Muscle layer of duodenum (tissue), 2 donors: ENCODE data around the gene ACOT11.

ENCODE experiments used
- H3K27ac ChIP-seq: one replicate; pipeline ENCODE4 v1.7.0; 2013; ENCODE audit warnings: mild to moderate bottlenecking, low read length
- H3K27me3 ChIP-seq: one replicate; pipeline ENCODE4 v1.7.0; 2013; ENCODE audit warnings: low read depth, mild to moderate bottlenecking, control low read depth, low read length
- H3K36me3 ChIP-seq, 2 donors: one replicate each; pipeline ENCODE4 v1.7.0; 2013; ENCODE audit warnings: low read length in 2 of 2, control low read depth in 1 of 2, mild to moderate bottlenecking in 1 of 2; ENCODE audit not compliant: insufficient read depth in 2 of 2, control insufficient read depth in 1 of 2
- H3K4me1 ChIP-seq, 2 donors: one replicate each; pipeline ENCODE4 v1.7.0; 2013; ENCODE audit warnings: low read length in 2 of 2, mild to moderate bottlenecking in 2 of 2, control low read depth in 1 of 2, moderate library complexity in 1 of 2; ENCODE audit not compliant: insufficient read depth in 2 of 2, control insufficient read depth in 1 of 2
- H3K4me3 ChIP-seq, 2 donors: one replicate each; pipeline ENCODE4 v1.7.0; 2013; ENCODE audit warnings: low read length in 2 of 2, low read depth in 1 of 2, mild to moderate bottlenecking in 1 of 2
- H3K9me3 ChIP-seq, 2 donors: one replicate each; pipeline ENCODE4 v1.7.0; 2013; ENCODE audit warnings: low read length in 2 of 2, control low read depth in 1 of 2, mild to moderate bottlenecking in 1 of 2; ENCODE audit not compliant: control insufficient read depth in 1 of 2
- donor health status: healthy.

ACOT11 gene

DNA sequence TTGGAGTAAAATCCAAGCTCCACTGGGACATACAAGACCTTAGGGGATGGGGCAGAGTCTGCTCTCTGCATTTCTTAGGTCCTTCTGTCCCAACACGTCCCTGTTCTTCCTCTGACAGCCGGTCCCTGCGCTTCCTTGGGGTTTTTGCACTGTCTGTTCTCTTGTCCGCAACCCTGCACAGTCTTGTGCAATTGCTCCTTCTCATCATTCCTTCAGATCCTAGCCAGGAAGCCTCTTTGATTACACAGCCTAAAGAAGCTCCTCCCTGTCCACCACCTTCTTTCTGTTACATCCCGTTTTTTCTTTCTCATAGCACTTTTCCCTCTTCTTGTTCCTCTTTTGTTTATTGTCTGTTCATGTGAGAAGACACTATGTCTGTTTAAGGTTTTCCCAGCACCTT is 19.9 kb downstream of the ACOT11 start:
- Histone ChIP-seq H3K4me1 (peaks cover 0 to 11% of the 10 kb centered on the region in 2 donors), H3K9me3 (no peaks in the 10 kb centered on the region), H3K36me3 (no peaks in the 10 kb centered on the region), H3K27ac (no peak overlapping the region), H3K4me3 (no peak overlapping the region), H3K27me3 (no peaks in the 10 kb centered on the region)

DNA sequence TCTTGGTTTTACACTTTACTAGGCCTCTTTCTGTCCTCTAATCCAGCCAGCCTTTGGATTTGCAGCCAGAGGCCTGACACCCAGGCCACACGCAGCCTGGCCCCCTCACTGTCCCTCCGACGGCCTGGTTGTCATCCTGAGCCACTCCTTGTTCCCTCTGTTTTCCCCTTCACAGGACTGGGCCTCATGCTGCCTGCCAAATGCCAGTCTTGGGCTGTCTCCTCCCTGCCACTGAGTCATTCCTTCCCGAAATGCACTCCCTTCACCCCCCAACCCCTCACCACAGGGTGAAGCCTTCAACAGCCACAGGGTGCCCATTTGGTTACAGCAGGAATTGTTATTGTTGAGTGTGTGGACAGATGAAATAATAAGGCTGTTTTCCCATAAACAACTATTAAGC is 21.3 kb downstream of the ACOT11 start:
- H3K4me1 ChIP-seq, result peaks cover 0 to 11% of the 10 kb centered on the region in 2 donors
- H3K27ac ChIP-seq, result no peak overlapping the region

DNA sequence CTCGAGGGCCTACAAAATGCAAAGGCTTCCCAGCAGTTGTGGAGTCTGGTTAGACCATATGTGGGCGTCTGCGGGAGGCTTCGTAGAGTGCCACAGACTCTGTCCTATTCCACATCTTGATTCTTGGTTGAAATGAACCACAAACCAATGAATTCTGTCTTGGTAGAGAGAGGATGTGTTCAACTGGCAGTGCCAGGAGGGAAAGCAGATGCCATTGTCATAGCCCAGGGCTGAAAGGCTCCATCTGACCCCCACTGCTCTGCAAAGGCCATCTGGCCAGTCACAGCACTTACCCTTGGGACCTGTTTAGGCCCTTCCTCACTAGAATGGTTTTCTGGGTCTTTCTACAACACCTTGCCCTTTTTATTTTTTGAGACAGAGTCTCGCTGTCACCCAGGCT is 22.1 kb downstream of the ACOT11 start:
- Histone ChIP-seq H3K4me3 (no peak overlapping the region), H3K27ac (no peak overlapping the region), H3K9me3 (no peaks in the 10 kb centered on the region), H3K27me3 (no peaks in the 10 kb centered on the region), H3K36me3 (no peaks in the 10 kb centered on the region), H3K4me1 (peaks cover 0 to 11% of the 10 kb centered on the region in 2 donors)

More for the DNA sequence above, 21.3 kb downstream of the ACOT11 start:
- H3K27me3 ChIP-seq, result no peaks in the 10 kb centered on the region
- H3K4me3 ChIP-seq, result no peak overlapping the region
- no peaks in the 10 kb centered on the region for H3K9me3 ChIP-seq
- H3K36me3 ChIP-seq, result no peaks in the 10 kb centered on the region

DNA sequence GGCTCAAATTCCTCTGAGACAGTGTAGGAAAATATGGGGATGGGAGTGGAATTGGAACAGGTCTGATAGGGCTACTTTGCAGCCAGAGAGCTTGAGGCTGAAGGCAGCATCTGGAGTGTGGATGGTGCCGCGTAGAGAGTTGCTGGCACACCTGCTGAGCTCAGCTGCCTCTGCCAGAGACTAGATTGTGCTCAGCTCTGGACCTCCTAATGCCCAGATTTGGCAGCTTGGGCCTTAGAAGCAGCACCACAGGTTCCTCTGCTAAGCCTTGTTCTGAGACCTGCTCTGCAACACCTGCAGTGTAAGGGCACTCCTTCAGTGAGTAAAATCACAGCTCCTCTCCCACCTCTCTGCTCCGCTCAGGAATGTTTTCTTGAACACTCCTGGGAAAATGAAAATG is 23.3 kb downstream of the ACOT11 start:
- H3K27ac ChIP-seq, result no peak overlapping the region
- H3K27me3 ChIP-seq, result no peaks in the 10 kb centered on the region
- no peaks in the 10 kb centered on the region for H3K9me3 ChIP-seq
- H3K4me3 ChIP-seq, result no peak overlapping the region
- no peaks in the 10 kb centered on the region for H3K36me3 ChIP-seq
- H3K4me1 ChIP-seq, result peaks cover 0 to 11% of the 10 kb centered on the region in 2 donors

DNA sequence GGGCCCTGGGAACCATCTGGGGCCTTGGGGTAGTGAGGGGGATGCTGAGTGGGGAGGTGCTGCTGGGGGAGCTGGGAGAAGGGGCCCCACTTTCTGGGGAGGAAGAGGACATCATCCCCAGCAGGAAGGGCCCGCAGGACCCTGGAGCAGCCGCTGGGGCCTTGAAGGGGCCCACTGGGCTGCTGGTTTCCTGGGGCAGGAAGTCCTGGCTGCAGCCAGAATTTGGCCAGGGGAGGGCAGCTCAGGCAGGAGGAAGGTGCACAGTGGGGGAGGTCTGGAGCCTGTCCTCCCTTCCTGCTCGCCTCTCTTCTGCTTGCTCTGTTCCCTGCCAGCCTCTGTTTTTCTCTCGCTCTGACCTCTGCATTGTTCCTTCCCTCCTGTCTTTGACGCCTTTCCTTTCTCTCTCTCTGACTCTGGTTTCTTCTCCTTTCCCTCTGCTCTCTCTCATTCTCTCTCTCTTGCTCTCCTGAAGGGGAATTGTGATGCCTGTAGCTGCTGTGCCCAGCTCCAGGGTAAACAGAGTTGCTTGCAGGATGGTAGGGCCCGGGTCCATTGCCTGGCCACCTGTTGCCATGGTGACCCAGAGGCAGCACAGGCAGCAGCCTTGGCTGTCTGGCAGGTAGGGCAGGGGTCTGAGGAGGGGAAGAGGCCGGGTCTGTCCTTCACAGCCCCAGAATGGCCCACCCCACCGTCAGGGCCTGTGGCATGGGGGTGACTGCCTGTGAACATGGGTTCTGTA is 23.9 kb downstream of the ACOT11 start:
- peaks cover 0 to 11% of the 10 kb centered on the region in 2 donors for H3K4me1 ChIP-seq
- no peak overlapping the region for H3K27ac ChIP-seq
- H3K4me3 ChIP-seq, result no peak overlapping the region
- no peaks in the 10 kb centered on the region for H3K36me3 ChIP-seq
- H3K27me3 ChIP-seq, result no peaks in the 10 kb centered on the region
- H3K9me3 ChIP-seq, result no peaks in the 10 kb centered on the region

DNA sequence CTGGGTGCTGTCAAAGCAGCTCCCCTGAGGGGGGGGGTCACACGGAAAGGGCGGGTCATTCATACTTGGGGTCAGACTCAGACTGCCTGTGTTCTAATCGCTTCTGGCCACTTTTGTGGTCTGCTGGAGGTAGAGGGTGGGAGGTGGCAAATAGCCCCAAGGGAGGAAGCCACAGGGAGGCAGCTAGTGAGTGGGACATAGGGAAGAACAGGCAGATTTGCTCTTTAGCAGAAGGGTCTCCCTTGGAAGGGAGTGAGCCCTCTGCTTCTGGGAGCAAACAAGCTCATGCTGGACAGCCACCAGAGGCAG is 24.5 kb downstream of the ACOT11 start:
- Histone ChIP-seq H3K27me3 (no peaks in the 10 kb centered on the region), H3K4me3 (no peak overlapping the region), H3K4me1 (peaks cover 0 to 11% of the 10 kb centered on the region in 2 donors), H3K9me3 (no peaks in the 10 kb centered on the region), H3K36me3 (no peaks in the 10 kb centered on the region), H3K27ac (no peak overlapping the region)

DNA sequence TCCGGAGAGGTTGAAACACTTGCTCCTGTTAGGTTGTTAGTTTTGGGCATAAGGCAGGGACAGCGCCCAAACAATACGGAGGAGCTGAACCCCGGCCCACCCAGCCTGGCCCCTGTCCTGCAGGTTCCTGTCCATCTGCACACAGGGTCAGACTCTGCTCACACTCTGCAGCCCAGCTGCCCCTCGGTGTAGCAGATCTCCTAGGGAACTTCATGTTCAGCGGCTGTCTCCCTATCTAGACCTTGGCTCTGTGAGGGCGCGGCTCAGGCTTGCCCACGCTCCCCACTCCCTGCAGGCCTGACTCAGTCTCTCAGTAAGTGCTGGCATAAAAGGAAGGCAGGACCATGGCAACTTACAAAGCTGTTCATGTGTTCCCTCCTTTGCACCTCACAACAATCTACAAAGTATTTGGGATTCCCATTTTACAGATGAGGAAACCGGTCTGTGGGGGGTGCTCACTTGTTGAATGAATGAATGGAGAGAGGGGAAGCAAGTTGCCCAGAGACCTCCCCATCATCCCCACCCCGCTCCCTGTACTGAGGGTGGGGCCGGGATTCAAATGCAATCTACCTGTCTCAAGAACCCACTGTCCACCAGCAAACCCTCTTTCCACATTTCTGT is 26.2 kb downstream of the ACOT11 start:
- no peaks in the 10 kb centered on the region for H3K27me3 ChIP-seq
- no peaks in the 10 kb centered on the region for H3K36me3 ChIP-seq
- peaks cover 0 to 16% of the 10 kb centered on the region in 2 donors for H3K4me1 ChIP-seq
- H3K27ac ChIP-seq, result no peak overlapping the region
- no peaks in the 10 kb centered on the region for H3K9me3 ChIP-seq
- no peak overlapping the region for H3K4me3 ChIP-seq

DNA sequence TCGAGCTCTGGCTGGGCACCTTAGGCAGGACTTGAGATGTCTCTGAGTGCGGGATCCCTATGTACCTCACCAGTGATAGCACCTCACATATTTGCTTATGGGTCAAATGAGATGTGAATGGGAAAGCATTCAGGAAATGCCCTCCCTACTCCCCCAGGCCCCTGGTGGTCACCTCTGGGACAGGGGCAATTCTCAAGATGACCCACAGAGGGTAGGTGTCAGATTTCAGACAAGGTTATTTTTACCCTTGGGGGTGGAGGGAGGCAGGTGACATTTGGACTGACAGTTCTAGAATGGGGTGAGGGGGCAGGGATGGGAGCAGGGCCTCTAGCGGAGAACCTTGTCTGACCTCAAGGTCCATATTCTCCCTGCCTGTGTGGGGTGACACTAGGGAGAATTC is 27.1 kb downstream of the ACOT11 start:
- H3K4me1 ChIP-seq, result peaks cover 0 to 21% of the 10 kb centered on the region in 2 donors
- no peak overlapping the region for H3K27ac ChIP-seq
- no peaks in the 10 kb centered on the region for H3K9me3 ChIP-seq
- H3K36me3 ChIP-seq, result no peaks in the 10 kb centered on the region
- H3K27me3 ChIP-seq, result no peaks in the 10 kb centered on the region
- H3K4me3 ChIP-seq, result no peak overlapping the region

DNA sequence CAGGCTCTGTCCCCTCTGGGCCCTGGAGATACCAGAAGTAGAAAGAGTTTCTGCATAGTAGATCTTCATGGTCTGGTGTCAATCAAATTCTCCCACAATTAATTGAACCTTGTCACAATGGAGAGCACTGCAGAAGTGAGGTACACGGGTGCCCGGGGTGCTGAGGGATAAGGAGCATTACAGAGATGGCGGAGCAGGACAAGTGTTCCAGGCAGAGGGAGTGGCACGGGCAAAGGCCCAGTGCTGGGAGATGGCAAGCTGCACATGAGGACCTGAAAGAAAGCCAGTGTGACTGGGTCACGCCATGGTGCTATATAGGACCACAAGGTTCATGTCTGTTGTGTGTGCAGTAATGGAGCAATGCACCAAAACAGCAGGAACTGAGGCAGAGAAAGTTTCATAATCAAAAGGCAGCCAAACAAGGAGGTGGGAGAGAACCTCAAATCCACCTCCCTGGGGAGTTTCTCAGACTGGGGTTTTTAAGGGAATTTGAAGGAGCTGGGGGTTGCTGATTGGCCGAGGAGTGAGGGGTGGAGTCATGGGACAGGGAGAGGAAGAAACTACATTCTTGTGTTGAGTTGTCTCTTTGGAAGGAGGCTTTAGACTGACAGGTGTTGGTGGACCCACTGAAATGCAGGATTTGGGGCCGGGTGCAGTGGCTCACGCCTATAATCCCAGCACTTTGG is 27.7 kb downstream of the ACOT11 start:
- peaks cover 0 to 25% of the 10 kb centered on the region in 2 donors for H3K4me1 ChIP-seq
- H3K4me3 ChIP-seq, result no peak overlapping the region
- no peaks in the 10 kb centered on the region for H3K36me3 ChIP-seq
- no peaks in the 10 kb centered on the region for H3K9me3 ChIP-seq
- H3K27ac ChIP-seq, result no peak overlapping the region
- no peaks in the 10 kb centered on the region for H3K27me3 ChIP-seq

DNA sequence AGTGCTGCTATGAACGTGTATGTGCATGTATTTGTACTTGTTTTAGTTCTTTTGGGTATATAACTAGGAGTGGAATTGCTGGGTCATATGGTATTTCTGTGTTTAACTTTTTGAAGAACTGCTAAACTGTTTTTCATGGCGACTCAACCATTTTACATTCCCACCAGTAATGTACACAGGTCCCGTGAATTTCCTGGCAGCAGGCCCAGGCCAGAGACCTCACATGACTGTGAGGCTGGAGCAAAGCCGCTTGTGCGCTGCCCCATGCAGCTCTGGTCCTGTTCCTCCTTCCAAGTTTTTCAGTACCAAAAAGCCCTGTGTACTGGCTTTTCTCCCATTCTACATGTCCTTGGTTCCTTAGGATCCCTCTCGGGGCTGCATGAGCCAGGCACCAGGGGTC is 29.6 kb downstream of the ACOT11 start:
- Histone ChIP-seq H3K27ac (peak overlapping the region; percentile 20), H3K36me3 (no peaks in the 10 kb centered on the region)

DNA sequence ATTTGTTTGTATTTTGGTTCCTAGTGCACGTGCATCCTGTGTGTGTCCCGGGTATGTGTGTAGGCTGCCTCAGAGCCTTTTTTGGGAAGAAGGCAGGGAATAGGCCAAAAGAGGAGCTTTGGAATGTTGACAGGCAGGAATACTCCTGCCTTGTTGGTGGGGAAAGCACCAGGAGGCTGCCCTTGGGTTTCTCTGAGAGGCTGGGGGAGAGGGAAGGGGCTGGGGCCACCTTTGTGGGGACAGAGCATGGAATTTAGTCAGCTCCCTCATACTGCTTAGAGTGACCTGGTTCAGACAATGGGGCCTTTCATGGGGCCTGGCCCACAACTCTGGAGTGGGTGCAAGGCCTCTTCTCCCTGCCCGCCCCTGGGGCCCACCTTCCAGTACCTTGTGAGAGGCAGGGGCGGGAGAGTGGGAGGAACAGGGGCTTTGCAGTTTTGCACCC is 31.3 kb downstream of the ACOT11 start:
- peaks cover 0 to 29% of the 10 kb centered on the region in 2 donors for H3K4me1 ChIP-seq
- H3K36me3 ChIP-seq, result peaks cover under 1 to 4% of the 10 kb centered on the region in 2 donors
- no peak overlapping the region for H3K4me3 ChIP-seq
- peak overlapping the region; percentile 20 for H3K27ac ChIP-seq
- H3K9me3 ChIP-seq, result no peaks in the 10 kb centered on the region
- no peaks in the 10 kb centered on the region for H3K27me3 ChIP-seq

More for the DNA sequence above, 29.6 kb downstream of the ACOT11 start:
- Histone ChIP-seq H3K4me1 (peaks cover 0 to 29% of the 10 kb centered on the region in 2 donors), H3K27me3 (no peaks in the 10 kb centered on the region), H3K9me3 (no peaks in the 10 kb centered on the region), H3K4me3 (no peak overlapping the region)
